T47D (cell line): Measurements from ENCODE around the gene MAPK8IP2.
"Not testable (repeated sequence)": the region's sequence is repeated elsewhere in the genome, so short reads cannot be mapped to it uniquely, and the experiment has no call there.

Source experiments
- DNase-seq, 2 experiments: peaks; one replicate each; pipeline versions ENCODE4 v3.0.0 to v3.0.0-alpha.2; 2011 to 2012; ENCODE audit warnings: low read depth in 1 of 2, low spot score in 1 of 2
- JUND ChIP-seq: IDR thresholded peaks from 2 replicates; pipeline ENCODE4 v1.6.1; 2012; ENCODE audit warnings: low read depth
- in situ Hi-C: cut with HindIII; loops from 2 replicates; pipeline ENCODE4 v1.10.0; 2016; ENCODE audit warnings: low sequenced_read_pairs, low pct_unique_long_range_greater_than_20kb

Gene MAPK8IP2

GRCh38 chr22:50606165-50606945, 5.8 kb downstream of the MAPK8IP2 start:
- TF ChIP-seq JUND = no peak
- in situ Hi-C loops = no loop called here

GRCh38 chr22:50606946-50607658, 6.5 kb downstream of the MAPK8IP2 start:
- DNase-seq = no peak
- in situ Hi-C loops = no loop called here
- TF ChIP-seq JUND = no peak

More at GRCh38 chr22:50606165-50606945, 5.8 kb downstream of the MAPK8IP2 start:
- no peak for DNase-seq

- no peak for TF ChIP-seq JUND
- in situ Hi-C loops = no loop called here
- no peak for DNase-seq
These were observed 7.0 kb downstream of the MAPK8IP2 start for GRCh38 chr22:50607659-50608020.

GRCh38 chr22:50608058-50608840, 7.7 kb downstream of the MAPK8IP2 start:
- DNase-seq, in situ Hi-C loops: not testable (repeated sequence)

- DNase-seq = no peak
- TF ChIP-seq JUND = no peak
- in situ Hi-C loops = no loop called here
These were observed 8.4 kb downstream of the MAPK8IP2 start for GRCh38 chr22:50608996-50609395.

- in situ Hi-C loops = no loop called here
- DNase-seq = no peak
- TF ChIP-seq JUND = no peak
These were observed 9.0 kb downstream of the MAPK8IP2 start for GRCh38 chr22:50609599-50609998.

GRCh38 chr22:50610041-50610451, 9.5 kb downstream of the MAPK8IP2 start:
- no peak for DNase-seq
- TF ChIP-seq JUND = no peak
- in situ Hi-C loops = no loop called here

GRCh38 chr22:50610581-50610980, 10.0 kb downstream of the MAPK8IP2 start:
- DNase-seq = no peak
- no peak for TF ChIP-seq JUND
- in situ Hi-C loops = no loop called here

- TF ChIP-seq JUND = no peak
- DNase-seq = no peak
- in situ Hi-C loops = no loop called here
These were observed 10.9 kb downstream of the MAPK8IP2 start for GRCh38 chr22:50611341-50612060.

GRCh38 chr22:50612168-50612527, 11.6 kb downstream of the MAPK8IP2 start:
- TF ChIP-seq JUND = no peak
- in situ Hi-C loops = no loop called here

GRCh38 chr22:50612528-50613221, 12.1 kb downstream of the MAPK8IP2 start:
- TF ChIP-seq JUND = no peak
- in situ Hi-C loops = no loop called here
- peak in 1 of 2 experiments; percentile 63 for DNase-seq

More at GRCh38 chr22:50612168-50612527, 11.6 kb downstream of the MAPK8IP2 start:
- DNase-seq = no peak
